Transverse colon (tissue), 4 donors: Measurements from ENCODE around the gene DZANK1.

Source experiments
- POLR2A ChIP-seq: fragments of 450-650 bp; IDR thresholded peaks from one replicate; pipeline ENCODE4 v1.6.1; 2016; ENCODE audit warnings: antibody characterized with exemption, mild to moderate bottlenecking, moderate library complexity
- POLR2AphosphoS5 ChIP-seq, 3 donors: sonication (generic); formaldehyde crosslinking; IDR thresholded peaks; one replicate each; pipeline ENCODE4 v1.6.1; 2016; ENCODE audit warnings: antibody characterized with exemption in 3 of 3
- TF ChIP-seq, protein P1 (sequence below), 5 experiments: fragments of 200-600 bp in 3 of 5; fragments of 450-650 bp in 2 of 5; sonication (generic) in 3 of 5; IDR thresholded peaks; 1 replicate in 2 of 5; 2 replicates in 3 of 5; pipeline ENCODE4 v1.5.1; 2016 to 2017; ENCODE audit warnings: antibody characterized with exemption in 5 of 5, inconsistent platforms in 3 of 5, mild to moderate bottlenecking in 2 of 5, moderate library complexity in 1 of 5

- TF ChIP-seq POLR2A, result no peak
- TF ChIP-seq, protein P1, sequence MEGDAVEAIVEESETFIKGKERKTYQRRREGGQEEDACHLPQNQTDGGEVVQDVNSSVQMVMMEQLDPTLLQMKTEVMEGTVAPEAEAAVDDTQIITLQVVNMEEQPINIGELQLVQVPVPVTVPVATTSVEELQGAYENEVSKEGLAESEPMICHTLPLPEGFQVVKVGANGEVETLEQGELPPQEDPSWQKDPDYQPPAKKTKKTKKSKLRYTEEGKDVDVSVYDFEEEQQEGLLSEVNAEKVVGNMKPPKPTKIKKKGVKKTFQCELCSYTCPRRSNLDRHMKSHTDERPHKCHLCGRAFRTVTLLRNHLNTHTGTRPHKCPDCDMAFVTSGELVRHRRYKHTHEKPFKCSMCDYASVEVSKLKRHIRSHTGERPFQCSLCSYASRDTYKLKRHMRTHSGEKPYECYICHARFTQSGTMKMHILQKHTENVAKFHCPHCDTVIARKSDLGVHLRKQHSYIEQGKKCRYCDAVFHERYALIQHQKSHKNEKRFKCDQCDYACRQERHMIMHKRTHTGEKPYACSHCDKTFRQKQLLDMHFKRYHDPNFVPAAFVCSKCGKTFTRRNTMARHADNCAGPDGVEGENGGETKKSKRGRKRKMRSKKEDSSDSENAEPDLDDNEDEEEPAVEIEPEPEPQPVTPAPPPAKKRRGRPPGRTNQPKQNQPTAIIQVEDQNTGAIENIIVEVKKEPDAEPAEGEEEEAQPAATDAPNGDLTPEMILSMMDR (IDR thresholded peaks at IDR 0.05), result no peak
- no peak for TF ChIP-seq POLR2AphosphoS5 (IDR thresholded peaks at IDR 0.05)
Measured at GRCh38 chr20:18513208-18513607, 46.4 kb upstream of the DZANK1 start.
